ENCODE measurements around the gene TPST2. TPM values are rescaled to one million over a fixed set of nuclear protein-coding genes. Genes with fewer than 3 reads are reported as not detected.

The TPST2 gene
- total and polyA plus RNA-seq, 2 of the 4 experiments (the other 2 are of a cell fraction): 42.5 to 63.6 TPM

- no peak overlapping the region for H2AFZ ChIP-seq (replicated peaks; ENCODE audit: low read length, poor library complexity)
- H3K9me3 ChIP-seq (ENCODE audit: control insufficient read depth, insufficient read depth, low read length): no peaks in the 10 kb centered on the region
- H3K4me3 ChIP-seq (ENCODE audit: insufficient read depth, low read depth, low read length): no peak overlapping the region
- dilution Hi-C loops (cut with HindIII; ENCODE audit: low sequenced_read_pairs, unreplicated experiment): no loop called here
- no peak overlapping the region for H3K9ac ChIP-seq (ENCODE audit: low read depth, low read length)
- peak overlapping the region; percentile 36; the same call in 1 of the 2 replicates for H2AK5ac ChIP-seq (ENCODE audit: low read depth, low read length)
- no TSS peak for BruUV-seq (replicated peaks)
- ChIA-PET CTCF (no interaction called here), POLR2A (ENCODE audit: unreplicated experiment) (no interaction called here)
- no peaks in the 10 kb centered on the region for H3K27me3 ChIP-seq (ENCODE audit: control insufficient read depth, insufficient read depth, low read length)
- TF ChIP-seq RAD21 (IDR thresholded peaks at IDR 0.05; ENCODE audit: low read length) (no peak), RFX5 (IDR thresholded peaks at IDR 0.05; ENCODE audit: low read depth, low read length) (no peak), SMC3 (IDR thresholded peaks at IDR 0.05; ENCODE audit: low read depth, low read length) (no peak), NFE2L2 (IDR thresholded peaks at IDR 0.05; ENCODE audit: low read depth, low read length) (no peak), MXI1 (IDR thresholded peaks at IDR 0.05; ENCODE audit: borderline replicate concordance, low read depth, low read length) (no peak), CEBPB (IDR thresholded peaks at IDR 0.05; ENCODE audit: low read depth, low read length) (no peak), POLR2A (IDR thresholded peaks at IDR 0.05; ENCODE audit: low read depth, low read length) (no peak), RCOR1 (IDR thresholded peaks at IDR 0.05; ENCODE audit: insufficient replicate concordance, low read length) (no peak), CHD1 (IDR thresholded peaks at IDR 0.05; ENCODE audit: low read depth, low read length) (no peak), CTCF (conservative IDR thresholded peaks at IDR 0.05; ENCODE audit: low read depth, low read length) (no peak), MAZ (IDR thresholded peaks at IDR 0.05; ENCODE audit: borderline replicate concordance, low read depth, low read length) (no peak), MAFK (IDR thresholded peaks at IDR 0.05; ENCODE audit: low read depth, low read length) (no peak), BHLHE40 (IDR thresholded peaks at IDR 0.05; ENCODE audit: low read depth, low read length) (no peak)
- no peak overlapping the region for H2BK15ac ChIP-seq (ENCODE audit: low read depth, low read length)
- no peak overlapping the region for H4K5ac ChIP-seq (ENCODE audit: low read depth, low read length)
- DNase-seq: no peak
- no peak overlapping the region for H3K56ac ChIP-seq (ENCODE audit: extremely low read depth, insufficient read depth, low read length)
- H3K79me1 ChIP-seq (ENCODE audit: low read depth in 1 of 2, low read length in 2 of 2): peaks cover 42 to 71% of the 10 kb centered on the region in 2 experiments
- in situ Hi-C loops (cut with MboI; ENCODE audit: low sequenced_read_pairs): no loop called here
- H3K18ac ChIP-seq (ENCODE audit: low read depth, low read length): no peak overlapping the region
- peaks cover 30% of the 10 kb centered on the region for H3K9me1 ChIP-seq (ENCODE audit: insufficient read depth, low read length)
- no peak overlapping the region for H2BK120ac ChIP-seq (ENCODE audit: low read depth, low read length)
- H3K4me2 ChIP-seq (ENCODE audit: low read depth, low read length): no peak overlapping the region
- H3K14ac ChIP-seq (replicated peaks; ENCODE audit: low read depth, low read length): no peak overlapping the region
- H4K91ac ChIP-seq (ENCODE audit: insufficient read depth, low read depth, low read length): no peak overlapping the region
- H4K20me1 ChIP-seq (ENCODE audit: insufficient read depth, low read length): no peaks in the 10 kb centered on the region; the same call in none of the 2 replicates
- H3K36me3 ChIP-seq (ENCODE audit: control insufficient read depth, insufficient read depth, low read length): no peaks in the 10 kb centered on the region
- no peak for ATAC-seq (ENCODE audit: low read depth)
- H2BK5ac ChIP-seq (ENCODE audit: low read depth, low read length, poor library complexity, severe bottlenecking): no peak overlapping the region
- H3K23ac ChIP-seq (ENCODE audit: low read depth, low read length): no peak overlapping the region
- peak overlapping the region; percentile 38; the same call in 1 of the 2 replicates for H3K4ac ChIP-seq (ENCODE audit: low read depth, low read length)
- H2AK9ac ChIP-seq (replicated peaks; ENCODE audit: low read depth, low read length, poor library complexity): no peak overlapping the region
- intact Hi-C loops (cut with micrococcal nuclease): no loop called here
- no peak overlapping the region for H3K27ac ChIP-seq (ENCODE audit: insufficient read depth, low read length)
- H3K4me1 ChIP-seq (ENCODE audit: control insufficient read depth, insufficient read depth, low read length): peaks cover 14% of the 10 kb centered on the region
- H2BK20ac ChIP-seq (ENCODE audit: low read depth, low read length): no peak overlapping the region
- 100% methylated on average over 1 of the region's 5 CpGs; no CpG with 5 or more reads in 1 of the 2 experiments for WGBS, 2 experiments (ENCODE audit: extremely low coverage in 2 of 2, insufficient read length in 1 of 2)
- no peak overlapping the region; a peak in 2 of 4 replicates for H4K8ac ChIP-seq (ENCODE audit: low read depth in 2 of 2, low read length in 2 of 2)
Measured at GRCh38 chr22:26556904-26557303, 33.0 kb downstream of the TPST2 start.
